HepG2 (cell line): ENCODE data around the gene RPL37A. TPM values are rescaled to one million over a fixed set of nuclear protein-coding genes. Genes with fewer than 3 reads are reported as not detected.
A peak's percentile ranks its signal among the peaks of the same experiment; 100 is the strongest.

ENCODE experiments used
- CCAR2 ChIP-seq: fragments of 200-400 bp; formaldehyde crosslinking; optimal IDR thresholded peaks from 2 replicates; pipeline ENCODE3; 2018; ENCODE audit warnings: low read depth, mild to moderate bottlenecking, low read length, moderate library complexity
- EZH2 ChIP-seq: conservative IDR thresholded peaks from 2 replicates; pipeline ENCODE4 v1.6.1; 2012; ENCODE audit warnings: mild to moderate bottlenecking, low read depth, low read length, moderate library complexity
- KDM3A ChIP-seq: IDR thresholded peaks from 2 replicates; pipeline ENCODE4 v1.6.1; 2018; ENCODE audit warnings: low read depth, missing compliant biosample characterization
- MIER2 ChIP-seq: IDR thresholded peaks from 2 replicates; pipeline ENCODE4 v1.6.1; 2016; ENCODE audit warnings: missing biosample characterization, missing genetic modification reagents
- NFYB ChIP-seq: sonication (generic); formaldehyde crosslinking; IDR thresholded peaks from 2 replicates; pipeline ENCODE4 v1.4.0; 2020; ENCODE audit warnings: missing genetic modification reagents
- NKX3-1 ChIP-seq: sonication (generic); formaldehyde crosslinking; IDR thresholded peaks from 2 replicates; pipeline ENCODE4 v1.5.0; 2020; ENCODE audit warnings: missing genetic modification reagents
- NPAS2 ChIP-seq: sonication (generic); formaldehyde crosslinking; IDR thresholded peaks from 2 replicates; pipeline ENCODE4 v1.8.0; 2022; ENCODE audit warnings: mild to moderate bottlenecking, missing genetic modification reagents, borderline replicate concordance
- ZBTB21 ChIP-seq: sonication (generic); formaldehyde crosslinking; IDR thresholded peaks from 2 replicates; pipeline ENCODE4 v1.4.0; 2020; ENCODE audit warnings: missing genetic modification reagents
- ZNF24 ChIP-seq: fragments of 450-650 bp; IDR thresholded peaks from 2 replicates; pipeline ENCODE4 v1.6.1; 2017; ENCODE audit warnings: antibody characterized with exemption, mild to moderate bottlenecking
- ZNF567 ChIP-seq: sonication (generic); formaldehyde crosslinking; IDR thresholded peaks from 2 replicates; pipeline ENCODE4 v1.8.1; 2023; ENCODE audit warnings: mild to moderate bottlenecking, missing genetic modification reagents, borderline replicate concordance
- ZNF616 ChIP-seq: sonication (generic); formaldehyde crosslinking; IDR thresholded peaks from 2 replicates; pipeline ENCODE4 v1.5.0; 2020; ENCODE audit warnings: low read depth, mild to moderate bottlenecking, missing genetic modification reagents
- ZNF713 ChIP-seq: sonication (generic); formaldehyde crosslinking; IDR thresholded peaks from 2 replicates; pipeline ENCODE4 v1.4.0; 2020; ENCODE audit warnings: mild to moderate bottlenecking, missing genetic modification reagents
- ZNF720 ChIP-seq: sonication (generic); formaldehyde crosslinking; IDR thresholded peaks from 2 replicates; pipeline ENCODE4 v1.4.0; 2020; ENCODE audit warnings: missing genetic modification reagents
- ZNF747 ChIP-seq: sonication (generic); formaldehyde crosslinking; IDR thresholded peaks from 2 replicates; pipeline ENCODE4 v1.8.1; 2023; ENCODE audit warnings: missing genetic modification reagents, mild to moderate bottlenecking, borderline replicate concordance
- polyA plus RNA-seq, 8 experiments: library from polyadenylated mRNA; depleted of rRNA in 3 of 8; stranded (reverse) in 7 of 8; unstranded in 1 of 8; fragments of >200 nt; fragmentation: Illumina TruSeq in 4 of 8; extraction: Trizol in 4 of 8; gene quantifications; 2 replicates each; pipeline versions ENCODE4 v1.2.1 to v1.2.3, GENCODE V29; 2011 to 2016; ENCODE audit warnings: low read depth in 4 of 8, missing spikeins in 1 of 8, mixed read lengths in 1 of 8; ENCODE audit not compliant: insufficient read depth in 1 of 8
- total RNA-seq, 5 experiments: library from RNA; depleted of rRNA; stranded (reverse); fragments of >200 nt; fragmentation: Illumina TruSeq; extraction: Trizol; gene quantifications; 2 replicates each; pipeline ENCODE4 v1.2.3, GENCODE V29; 2016; ENCODE audit warnings: low read depth in 1 of 5
- TF ChIP-seq, protein P1 (sequence below): sonication (generic); formaldehyde crosslinking; IDR thresholded peaks from 2 replicates; pipeline ENCODE4 v1.4.0; 2020; ENCODE audit warnings: missing genetic modification reagents
- TF ChIP-seq, protein P2 (sequence below): sonication (generic); formaldehyde crosslinking; IDR thresholded peaks from 2 replicates; pipeline ENCODE4 v1.4.0; 2020; ENCODE audit warnings: missing genetic modification reagents
- TF ChIP-seq, protein P3 (sequence below): conservative IDR thresholded peaks from 2 replicates; pipeline ENCODE4 v1.6.1; 2018; ENCODE audit warnings: missing genetic modification reagents
- TF ChIP-seq, protein P4 (sequence below): sonication (generic); formaldehyde crosslinking; IDR thresholded peaks from 2 replicates; pipeline ENCODE4 v1.5.0; 2020; ENCODE audit warnings: mild to moderate bottlenecking, low read depth, missing genetic modification reagents, borderline replicate concordance
- TF ChIP-seq, protein P5 (sequence below): sonication (generic); formaldehyde crosslinking; IDR thresholded peaks from 2 replicates; pipeline ENCODE4 v1.5.1; 2020; ENCODE audit warnings: mild to moderate bottlenecking, missing genetic modification reagents, moderate library complexity
- TF ChIP-seq, protein P6 (sequence below): IDR thresholded peaks from 2 replicates; pipeline ENCODE4 v1.6.1; 2016; ENCODE audit warnings: low read depth, missing genetic modification reagents, missing compliant biosample characterization

The RPL37A gene
- total and polyA plus RNA-seq, 2 of the 13 experiments (the other 11 are each of a cell fraction or from before 2014, with no cell fraction given): 6,902 to 7,910 TPM

DNA sequence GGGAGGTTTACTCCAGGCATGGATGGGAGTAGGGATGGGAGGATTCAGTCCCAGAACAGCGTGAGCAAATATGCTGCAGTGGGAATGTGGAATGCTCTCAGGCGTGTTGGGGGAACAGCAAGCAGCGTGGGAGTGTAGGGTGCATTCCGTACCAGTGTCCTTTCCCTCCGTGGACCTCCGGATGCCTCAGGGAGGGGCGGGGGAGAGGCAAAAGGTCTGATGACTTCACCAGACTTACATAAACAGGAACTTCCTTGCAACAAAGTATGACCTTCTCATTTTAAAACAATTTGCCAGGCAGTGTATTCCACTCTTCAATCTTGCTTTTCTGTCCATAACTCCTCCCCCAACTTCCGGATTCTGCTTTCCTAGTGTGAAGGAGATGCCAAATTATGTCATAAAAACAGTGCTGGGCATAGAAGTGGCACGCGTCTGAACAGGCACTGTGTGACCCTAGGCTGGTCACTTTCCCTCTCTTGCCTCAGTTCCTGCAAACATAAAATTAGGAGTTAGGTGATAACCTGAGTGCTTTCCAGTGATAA is 36.9 kb downstream of the RPL37A start (continued):
- TF ChIP-seq, protein P1, sequence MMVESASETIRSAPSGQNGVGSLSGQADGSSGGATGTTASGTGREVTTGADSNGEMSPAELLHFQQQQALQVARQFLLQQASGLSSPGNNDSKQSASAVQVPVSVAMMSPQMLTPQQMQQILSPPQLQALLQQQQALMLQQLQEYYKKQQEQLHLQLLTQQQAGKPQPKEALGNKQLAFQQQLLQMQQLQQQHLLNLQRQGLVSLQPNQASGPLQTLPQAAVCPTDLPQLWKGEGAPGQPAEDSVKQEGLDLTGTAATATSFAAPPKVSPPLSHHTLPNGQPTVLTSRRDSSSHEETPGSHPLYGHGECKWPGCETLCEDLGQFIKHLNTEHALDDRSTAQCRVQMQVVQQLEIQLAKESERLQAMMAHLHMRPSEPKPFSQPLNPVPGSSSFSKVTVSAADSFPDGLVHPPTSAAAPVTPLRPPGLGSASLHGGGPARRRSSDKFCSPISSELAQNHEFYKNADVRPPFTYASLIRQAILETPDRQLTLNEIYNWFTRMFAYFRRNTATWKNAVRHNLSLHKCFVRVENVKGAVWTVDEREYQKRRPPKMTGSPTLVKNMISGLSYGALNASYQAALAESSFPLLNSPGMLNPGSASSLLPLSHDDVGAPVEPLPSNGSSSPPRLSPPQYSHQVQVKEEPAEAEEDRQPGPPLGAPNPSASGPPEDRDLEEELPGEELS (CRISPR knock-in tag): peak; percentile 10; the same call in 1 of the 2 replicates
- TF ChIP-seq NPAS2 (CRISPR knock-in tag): no peak
- TF ChIP-seq ZNF24: no peak
- TF ChIP-seq NKX3-1 (CRISPR knock-in tag): no peak
- TF ChIP-seq, protein P2, sequence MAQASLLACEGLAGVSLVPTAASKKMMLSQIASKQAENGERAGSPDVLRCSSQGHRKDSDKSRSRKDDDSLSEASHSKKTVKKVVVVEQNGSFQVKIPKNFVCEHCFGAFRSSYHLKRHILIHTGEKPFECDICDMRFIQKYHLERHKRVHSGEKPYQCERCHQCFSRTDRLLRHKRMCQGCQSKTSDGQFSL (CRISPR knock-in tag): no peak
- TF ChIP-seq CCAR2: no peak
- peak; percentile 31; the same call in 1 of the 2 replicates for TF ChIP-seq ZNF567
- TF ChIP-seq, protein P3, sequence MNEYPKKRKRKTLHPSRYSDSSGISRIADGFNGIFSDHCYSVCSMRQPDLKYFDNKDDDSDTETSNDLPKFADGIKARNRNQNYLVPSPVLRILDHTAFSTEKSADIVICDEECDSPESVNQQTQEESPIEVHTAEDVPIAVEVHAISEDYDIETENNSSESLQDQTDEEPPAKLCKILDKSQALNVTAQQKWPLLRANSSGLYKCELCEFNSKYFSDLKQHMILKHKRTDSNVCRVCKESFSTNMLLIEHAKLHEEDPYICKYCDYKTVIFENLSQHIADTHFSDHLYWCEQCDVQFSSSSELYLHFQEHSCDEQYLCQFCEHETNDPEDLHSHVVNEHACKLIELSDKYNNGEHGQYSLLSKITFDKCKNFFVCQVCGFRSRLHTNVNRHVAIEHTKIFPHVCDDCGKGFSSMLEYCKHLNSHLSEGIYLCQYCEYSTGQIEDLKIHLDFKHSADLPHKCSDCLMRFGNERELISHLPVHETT: no peak
- TF ChIP-seq ZBTB21: no peak; the same call in 1 of the 2 replicates
- TF ChIP-seq, protein P4, sequence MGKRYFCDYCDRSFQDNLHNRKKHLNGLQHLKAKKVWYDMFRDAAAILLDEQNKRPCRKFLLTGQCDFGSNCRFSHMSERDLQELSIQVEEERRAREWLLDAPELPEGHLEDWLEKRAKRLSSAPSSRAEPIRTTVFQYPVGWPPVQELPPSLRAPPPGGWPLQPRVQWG (CRISPR knock-in tag): no peak
- no peak for TF ChIP-seq ZNF720 (CRISPR knock-in tag)
- TF ChIP-seq, protein P5, sequence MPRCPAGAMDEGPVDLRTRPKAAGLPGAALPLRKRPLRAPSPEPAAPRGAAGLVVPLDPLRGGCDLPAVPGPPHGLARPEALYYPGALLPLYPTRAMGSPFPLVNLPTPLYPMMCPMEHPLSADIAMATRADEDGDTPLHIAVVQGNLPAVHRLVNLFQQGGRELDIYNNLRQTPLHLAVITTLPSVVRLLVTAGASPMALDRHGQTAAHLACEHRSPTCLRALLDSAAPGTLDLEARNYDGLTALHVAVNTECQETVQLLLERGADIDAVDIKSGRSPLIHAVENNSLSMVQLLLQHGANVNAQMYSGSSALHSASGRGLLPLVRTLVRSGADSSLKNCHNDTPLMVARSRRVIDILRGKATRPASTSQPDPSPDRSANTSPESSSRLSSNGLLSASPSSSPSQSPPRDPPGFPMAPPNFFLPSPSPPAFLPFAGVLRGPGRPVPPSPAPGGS (CRISPR knock-in tag): no peak
- no peak for TF ChIP-seq ZNF713 (CRISPR knock-in tag)
- TF ChIP-seq, protein P6, sequence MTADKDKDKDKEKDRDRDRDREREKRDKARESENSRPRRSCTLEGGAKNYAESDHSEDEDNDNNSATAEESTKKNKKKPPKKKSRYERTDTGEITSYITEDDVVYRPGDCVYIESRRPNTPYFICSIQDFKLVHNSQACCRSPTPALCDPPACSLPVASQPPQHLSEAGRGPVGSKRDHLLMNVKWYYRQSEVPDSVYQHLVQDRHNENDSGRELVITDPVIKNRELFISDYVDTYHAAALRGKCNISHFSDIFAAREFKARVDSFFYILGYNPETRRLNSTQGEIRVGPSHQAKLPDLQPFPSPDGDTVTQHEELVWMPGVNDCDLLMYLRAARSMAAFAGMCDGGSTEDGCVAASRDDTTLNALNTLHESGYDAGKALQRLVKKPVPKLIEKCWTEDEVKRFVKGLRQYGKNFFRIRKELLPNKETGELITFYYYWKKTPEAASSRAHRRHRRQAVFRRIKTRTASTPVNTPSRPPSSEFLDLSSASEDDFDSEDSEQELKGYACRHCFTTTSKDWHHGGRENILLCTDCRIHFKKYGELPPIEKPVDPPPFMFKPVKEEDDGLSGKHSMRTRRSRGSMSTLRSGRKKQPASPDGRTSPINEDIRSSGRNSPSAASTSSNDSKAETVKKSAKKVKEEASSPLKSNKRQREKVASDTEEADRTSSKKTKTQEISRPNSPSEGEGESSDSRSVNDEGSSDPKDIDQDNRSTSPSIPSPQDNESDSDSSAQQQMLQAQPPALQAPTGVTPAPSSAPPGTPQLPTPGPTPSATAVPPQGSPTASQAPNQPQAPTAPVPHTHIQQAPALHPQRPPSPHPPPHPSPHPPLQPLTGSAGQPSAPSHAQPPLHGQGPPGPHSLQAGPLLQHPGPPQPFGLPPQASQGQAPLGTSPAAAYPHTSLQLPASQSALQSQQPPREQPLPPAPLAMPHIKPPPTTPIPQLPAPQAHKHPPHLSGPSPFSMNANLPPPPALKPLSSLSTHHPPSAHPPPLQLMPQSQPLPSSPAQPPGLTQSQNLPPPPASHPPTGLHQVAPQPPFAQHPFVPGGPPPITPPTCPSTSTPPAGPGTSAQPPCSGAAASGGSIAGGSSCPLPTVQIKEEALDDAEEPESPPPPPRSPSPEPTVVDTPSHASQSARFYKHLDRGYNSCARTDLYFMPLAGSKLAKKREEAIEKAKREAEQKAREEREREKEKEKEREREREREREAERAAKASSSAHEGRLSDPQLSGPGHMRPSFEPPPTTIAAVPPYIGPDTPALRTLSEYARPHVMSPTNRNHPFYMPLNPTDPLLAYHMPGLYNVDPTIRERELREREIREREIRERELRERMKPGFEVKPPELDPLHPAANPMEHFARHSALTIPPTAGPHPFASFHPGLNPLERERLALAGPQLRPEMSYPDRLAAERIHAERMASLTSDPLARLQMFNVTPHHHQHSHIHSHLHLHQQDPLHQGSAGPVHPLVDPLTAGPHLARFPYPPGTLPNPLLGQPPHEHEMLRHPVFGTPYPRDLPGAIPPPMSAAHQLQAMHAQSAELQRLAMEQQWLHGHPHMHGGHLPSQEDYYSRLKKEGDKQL (CRISPR knock-in tag): no peak
- TF ChIP-seq EZH2: no peak
- no peak for TF ChIP-seq MIER2 (CRISPR knock-in tag)
- TF ChIP-seq NFYB (CRISPR knock-in tag): no peak
- TF ChIP-seq ZNF616: 0 out of 2 replicates have a peak, but pooled peaks have one; percentile 25
- no peak for TF ChIP-seq KDM3A (CRISPR knock-in tag)
- TF ChIP-seq ZNF747 (CRISPR knock-in tag): no peak
